Stromal cell of bone marrow (primary cell): ENCODE data around the gene VAT1L.

ENCODE experiments used
- DNase-seq: peaks from one replicate; pipeline ENCODE4 v3.0.0-alpha.2; 2012; ENCODE audit warnings: low read depth

Gene VAT1L

GRCh38 chr16:77869997-77870813, 81.8 kb downstream of the VAT1L start:
- DNase-seq: no peak

GRCh38 chr16:77871932-77872331, 83.6 kb downstream of the VAT1L start:
- DNase-seq: no peak

- DNase-seq: no peak
Measured at GRCh38 chr16:77873066-77873465, 84.7 kb downstream of the VAT1L start.

GRCh38 chr16:77874347-77874746, 86.0 kb downstream of the VAT1L start:
- no peak for DNase-seq

GRCh38 chr16:77876776-77877175, 88.4 kb downstream of the VAT1L start:
- DNase-seq: no peak

- DNase-seq: no peak
Measured at GRCh38 chr16:77877712-77878347, 89.5 kb downstream of the VAT1L start.

GRCh38 chr16:77881355-77882030, 93.1 kb downstream of the VAT1L start:
- no peak for DNase-seq

GRCh38 chr16:77882358-77882757, 94.0 kb downstream of the VAT1L start:
- no peak for DNase-seq

GRCh38 chr16:77885571-77886295, 97.4 kb downstream of the VAT1L start:
- no peak for DNase-seq

GRCh38 chr16:77888871-77889270, 100.5 kb downstream of the VAT1L start:
- DNase-seq: no peak

- DNase-seq: no peak
Measured at GRCh38 chr16:77890075-77890474, 101.7 kb downstream of the VAT1L start.

- no peak for DNase-seq
Measured at GRCh38 chr16:77894162-77894561, 105.8 kb downstream of the VAT1L start.

GRCh38 chr16:77895962-77896361, 107.6 kb downstream of the VAT1L start:
- no peak for DNase-seq

GRCh38 chr16:77896415-77897128, 108.2 kb downstream of the VAT1L start:
- DNase-seq: no peak

- DNase-seq: no peak
Measured at GRCh38 chr16:77897129-77897437, 108.7 kb downstream of the VAT1L start.

- DNase-seq: no peak
Measured at GRCh38 chr16:77897831-77898605, 109.7 kb downstream of the VAT1L start.

GRCh38 chr16:77898671-77899211, 110.4 kb downstream of the VAT1L start:
- no peak for DNase-seq

- DNase-seq: no peak
Measured at GRCh38 chr16:77899416-77899815, 111.1 kb downstream of the VAT1L start.

- DNase-seq: no peak
Measured at GRCh38 chr16:77905374-77905920, 117.1 kb downstream of the VAT1L start.

- no peak for DNase-seq
Measured at GRCh38 chr16:77910021-77910420, 121.7 kb downstream of the VAT1L start.

GRCh38 chr16:77912617-77913016, 124.3 kb downstream of the VAT1L start:
- no peak for DNase-seq
